ENCODE results near the gene DSP.

Gene DSP

GRCh38 chr6:7534192-7534591, 7.3 kb upstream of the DSP start:
- Histone ChIP-seq H3K36me3 (replicated peaks; ENCODE audit: insufficient read depth, low read length) (no peaks in the 10 kb centered on the region), H3K27ac (ENCODE audit: low read length) (no peak overlapping the region), H3K9me2 (replicated peaks; ENCODE audit: insufficient read depth, low read length) (no peaks in the 10 kb centered on the region), H3K79me2 (ENCODE audit: low read length) (no peaks in the 10 kb centered on the region), H3K4me2 (ENCODE audit: low read depth, low read length) (no peak overlapping the region), H3K4me3 (ENCODE audit: low read length) (no peak overlapping the region), H3K9ac (ENCODE audit: low read length) (no peak overlapping the region), H3K27me3 (replicated peaks; ENCODE audit: insufficient read depth, low read length) (no peaks in the 10 kb centered on the region), H2AFZ (ENCODE audit: low read length) (no peak overlapping the region), H3K9me3 (replicated peaks; ENCODE audit: insufficient read depth, low read length) (no peaks in the 10 kb centered on the region), H4K20me1 (ENCODE audit: insufficient read depth, low read length) (no peaks in the 10 kb centered on the region), H3K4me1 (ENCODE audit: low read length) (no peaks in the 10 kb centered on the region), H3F3A (ENCODE audit: insufficient read depth, low read length) (no peaks in the 10 kb centered on the region)
- DNase-seq, result no peak
- TF ChIP-seq EZH2phosphoT487 (IDR thresholded peaks at IDR 0.05; ENCODE audit: low read length), result no peak
- TF ChIP-seq CTCF (IDR thresholded peaks at IDR 0.05; ENCODE audit: low read length), result no peak
- TF ChIP-seq EZH2 (optimal IDR thresholded peaks at IDR 0.05; ENCODE audit: low read depth, low read length), result no peak

DNA sequence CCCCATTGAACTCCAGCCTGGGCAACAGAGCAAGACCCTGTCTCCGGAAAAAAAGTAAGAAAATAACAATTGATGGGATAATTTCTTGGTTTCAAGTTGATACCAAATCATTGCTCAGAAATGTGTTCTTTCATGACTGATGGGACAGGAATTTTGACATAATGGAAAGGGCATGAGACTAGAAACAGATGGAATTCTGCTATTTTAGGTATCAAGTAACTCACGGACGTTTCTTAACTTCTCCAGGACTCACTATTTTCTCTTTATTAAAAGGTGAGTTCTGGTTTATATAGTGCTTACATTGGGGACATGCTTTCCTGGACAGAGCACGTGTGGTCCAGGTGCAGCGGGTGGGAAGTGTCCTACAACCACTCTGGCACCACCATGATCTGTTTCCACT, 6.0 kb upstream of the DSP start:
- Histone ChIP-seq H3K9me2 (replicated peaks; ENCODE audit: insufficient read depth, low read length) (no peaks in the 10 kb centered on the region), H3K4me1 (ENCODE audit: low read length) (no peaks in the 10 kb centered on the region), H2AFZ (ENCODE audit: low read length) (no peak overlapping the region), H3K27me3 (replicated peaks; ENCODE audit: insufficient read depth, low read length) (no peaks in the 10 kb centered on the region), H3K79me2 (ENCODE audit: low read length) (no peaks in the 10 kb centered on the region), H3K4me2 (ENCODE audit: low read depth, low read length) (no peak overlapping the region), H3K9ac (ENCODE audit: low read length) (no peak overlapping the region), H3F3A (ENCODE audit: insufficient read depth, low read length) (no peaks in the 10 kb centered on the region), H3K27ac (ENCODE audit: low read length) (no peak overlapping the region), H4K20me1 (ENCODE audit: insufficient read depth, low read length) (no peaks in the 10 kb centered on the region), H3K4me3 (ENCODE audit: low read length) (no peak overlapping the region), H3K36me3 (replicated peaks; ENCODE audit: insufficient read depth, low read length) (no peaks in the 10 kb centered on the region), H3K9me3 (replicated peaks; ENCODE audit: insufficient read depth, low read length) (no peaks in the 10 kb centered on the region)
- DNase-seq, result no peak
- no peak for TF ChIP-seq EZH2phosphoT487 (IDR thresholded peaks at IDR 0.05; ENCODE audit: low read length)

DNA sequence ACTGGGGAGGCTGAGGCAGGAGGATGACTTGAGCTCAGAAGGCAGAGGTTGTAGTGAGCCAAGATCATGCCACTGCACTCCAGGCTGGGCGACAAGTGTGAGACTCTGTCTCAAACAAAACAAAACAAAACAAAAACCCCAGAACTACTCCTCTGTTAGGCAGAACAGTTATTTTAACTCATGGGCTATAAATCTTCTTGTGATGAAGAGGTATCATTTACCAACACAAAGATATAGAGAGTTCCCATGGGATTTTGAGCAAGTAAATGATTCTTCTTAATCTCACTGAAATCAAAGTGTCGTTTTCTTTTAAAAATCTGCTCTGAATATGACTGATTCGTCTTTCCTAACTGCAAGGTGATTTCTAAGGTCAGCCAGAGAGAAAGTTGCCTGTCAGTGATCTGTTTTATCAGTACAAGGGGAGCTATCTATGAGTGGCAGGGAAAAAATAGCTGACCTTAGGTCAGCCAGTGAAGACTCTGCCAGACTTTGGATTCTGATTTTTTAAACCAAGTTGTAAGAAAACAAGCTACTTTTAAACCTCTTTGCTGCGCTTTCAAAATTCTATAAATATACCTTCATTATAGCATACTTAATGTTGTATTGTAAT, 3.8 kb upstream of the DSP start:
- H3K9ac ChIP-seq (ENCODE audit: low read length), result no peak overlapping the region
- DNase-seq, result no peak
- H3K4me3 ChIP-seq (ENCODE audit: low read length), result no peak overlapping the region
- TF ChIP-seq CTCF (IDR thresholded peaks at IDR 0.05; ENCODE audit: low read length) (no peak), EZH2phosphoT487 (IDR thresholded peaks at IDR 0.05; ENCODE audit: low read length) (no peak), EZH2 (optimal IDR thresholded peaks at IDR 0.05; ENCODE audit: low read depth, low read length) (no peak)
- H3K36me3 ChIP-seq (replicated peaks; ENCODE audit: insufficient read depth, low read length), result no peaks in the 10 kb centered on the region
- H4K20me1 ChIP-seq (ENCODE audit: insufficient read depth, low read length), result no peaks in the 10 kb centered on the region
- no peak overlapping the region for H3K4me2 ChIP-seq (ENCODE audit: low read depth, low read length)
- no peak overlapping the region for H3K27ac ChIP-seq (ENCODE audit: low read length)
- H3K27me3 ChIP-seq (replicated peaks; ENCODE audit: insufficient read depth, low read length), result no peaks in the 10 kb centered on the region; the same call in 1 of the 2 replicates
- H3K9me2 ChIP-seq (replicated peaks; ENCODE audit: insufficient read depth, low read length), result no peaks in the 10 kb centered on the region
- H3K9me3 ChIP-seq (replicated peaks; ENCODE audit: insufficient read depth, low read length), result no peaks in the 10 kb centered on the region
- no peak overlapping the region for H2AFZ ChIP-seq (ENCODE audit: low read length)
- no peaks in the 10 kb centered on the region for H3K79me2 ChIP-seq (ENCODE audit: low read length)
- H3K4me1 ChIP-seq (ENCODE audit: low read length), result no peaks in the 10 kb centered on the region
- no peaks in the 10 kb centered on the region for H3F3A ChIP-seq (ENCODE audit: insufficient read depth, low read length)

DNA sequence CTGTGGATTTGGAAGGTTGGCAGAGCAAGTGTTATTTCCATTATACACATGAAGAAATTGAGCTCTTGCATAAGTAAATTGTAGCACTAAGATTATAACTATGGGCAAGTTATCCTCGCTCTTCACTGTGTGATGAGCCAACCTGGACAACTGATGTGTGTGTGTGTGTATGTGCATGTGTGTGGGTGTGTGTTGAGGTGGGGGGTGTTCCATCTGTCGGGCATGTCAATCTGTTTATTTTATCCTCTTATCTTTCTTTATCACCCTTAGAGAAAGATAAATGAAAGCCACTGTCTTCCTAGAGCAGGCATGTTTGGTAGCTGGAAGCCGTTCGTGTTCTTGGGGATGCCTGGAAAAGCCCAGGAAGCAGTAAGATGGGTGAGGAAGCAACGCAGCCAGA, 3.0 kb upstream of the DSP start:
- DNase-seq, result no peak
- TF ChIP-seq CTCF (IDR thresholded peaks at IDR 0.05; ENCODE audit: low read length) (no peak), EZH2phosphoT487 (IDR thresholded peaks at IDR 0.05; ENCODE audit: low read length) (no peak), EZH2 (optimal IDR thresholded peaks at IDR 0.05; ENCODE audit: low read depth, low read length) (no peak)
- Histone ChIP-seq H2AFZ (ENCODE audit: low read length) (no peak overlapping the region), H3K9me2 (replicated peaks; ENCODE audit: insufficient read depth, low read length) (no peaks in the 10 kb centered on the region), H3K4me2 (ENCODE audit: low read depth, low read length) (no peak overlapping the region), H3K36me3 (replicated peaks; ENCODE audit: insufficient read depth, low read length) (no peaks in the 10 kb centered on the region), H3K4me3 (ENCODE audit: low read length) (no peak overlapping the region), H3K79me2 (ENCODE audit: low read length) (no peaks in the 10 kb centered on the region), H3K4me1 (ENCODE audit: low read length) (no peaks in the 10 kb centered on the region), H3K27ac (ENCODE audit: low read length) (no peak overlapping the region), H4K20me1 (ENCODE audit: insufficient read depth, low read length) (no peaks in the 10 kb centered on the region), H3F3A (ENCODE audit: insufficient read depth, low read length) (no peaks in the 10 kb centered on the region), H3K27me3 (replicated peaks; ENCODE audit: insufficient read depth, low read length) (no peaks in the 10 kb centered on the region; the same call in 1 of the 2 replicates), H3K9me3 (replicated peaks; ENCODE audit: insufficient read depth, low read length) (no peaks in the 10 kb centered on the region), H3K9ac (ENCODE audit: low read length) (no peak overlapping the region)

Measured in MM.1S (cell line).